ENCODE measurements around the gene A1BG.
"Not testable (repeated sequence)": the region's sequence is repeated elsewhere in the genome, so short reads cannot be mapped to it uniquely, and the experiment has no call there.

Gene A1BG

GRCh38 chr19:58386576-58387337 is 33.5 kb upstream of the A1BG start, which contains the start of gene RPS5:
Gene RPS5, plus strand, starts transcription at chr19:58387269. Its CDS starts 869 bp downstream, at chr19:58388138.
- in situ Hi-C loops (cut with MboI; ENCODE audit: low sequenced_read_pairs) = no loop called here

- in situ Hi-C loops (cut with MboI; ENCODE audit: low sequenced_read_pairs) = no loop called here
Measured at GRCh38 chr19:58385891-58386575, 32.7 kb upstream of the A1BG start.

- in situ Hi-C loops (cut with MboI; ENCODE audit: low sequenced_read_pairs) = no loop called here
Measured at GRCh38 chr19:58385313-58385890, 32.1 kb upstream of the A1BG start.

- in situ Hi-C loops (cut with MboI; ENCODE audit: low sequenced_read_pairs) = no loop called here
Measured at GRCh38 chr19:58382997-58383603, 29.8 kb upstream of the A1BG start.

GRCh38 chr19:58381460-58382212 is 28.3 kb upstream of the A1BG start:
- in situ Hi-C loops (cut with MboI; ENCODE audit: low sequenced_read_pairs) = no loop called here

GRCh38 chr19:58380662-58381459 is 27.6 kb upstream of the A1BG start, which contains the start of gene ZNF837:
Gene ZNF837, minus strand, starts transcription at chr19:58381030. Its CDS starts 11,698 bp downstream, at chr19:58369332.
- in situ Hi-C loops (cut with MboI; ENCODE audit: low sequenced_read_pairs) = no loop called here

- in situ Hi-C loops (cut with MboI; ENCODE audit: low sequenced_read_pairs) = no loop called here
Measured at GRCh38 chr19:58380037-58380661, 26.9 kb upstream of the A1BG start.

- in situ Hi-C loops (cut with MboI; ENCODE audit: low sequenced_read_pairs) = no loop called here
Measured at GRCh38 chr19:58379246-58379645, 26.0 kb upstream of the A1BG start.

- in situ Hi-C loops (cut with MboI; ENCODE audit: low sequenced_read_pairs) = not testable (repeated sequence)
Measured at GRCh38 chr19:58376724-58377123, 23.4 kb upstream of the A1BG start.

- in situ Hi-C loops (cut with MboI; ENCODE audit: low sequenced_read_pairs) = no loop called here
Measured at GRCh38 chr19:58374200-58374599, 20.9 kb upstream of the A1BG start.

- in situ Hi-C loops (cut with MboI; ENCODE audit: low sequenced_read_pairs) = no loop called here
Measured at GRCh38 chr19:58372311-58373133, 19.2 kb upstream of the A1BG start.

- in situ Hi-C loops (cut with MboI; ENCODE audit: low sequenced_read_pairs) = no loop called here
Measured at GRCh38 chr19:58368561-58369360, 15.5 kb upstream of the A1BG start.

GRCh38 chr19:58367698-58368454 is 14.6 kb upstream of the A1BG start:
- in situ Hi-C loops (cut with MboI; ENCODE audit: low sequenced_read_pairs) = no loop called here

GRCh38 chr19:58366585-58367430 is 13.5 kb upstream of the A1BG start:
- in situ Hi-C loops (cut with MboI; ENCODE audit: low sequenced_read_pairs) = no loop called here

- in situ Hi-C loops (cut with MboI; ENCODE audit: low sequenced_read_pairs) = no loop called here
Measured at GRCh38 chr19:58364146-58364545, 10.9 kb upstream of the A1BG start.
